GM23248 (cell line): Measurements from ENCODE around the gene TRPV3. TPM values are rescaled to one million over a fixed set of nuclear protein-coding genes. Genes with fewer than 3 reads are reported as not detected.

Source experiments
- DNase-seq: peaks from one replicate; pipeline ENCODE4 v3.0.0-alpha.2; 2015
- H2AFZ ChIP-seq: fragments of 200-600 bp; sonication (generic); 2 replicates; pipeline ENCODE4 v1.6.1; 2016; ENCODE audit warnings: antibody characterized with exemption
- H3F3A ChIP-seq: fragments of 200-600 bp; sonication (generic); 2 replicates; pipeline ENCODE4 v1.6.1; 2016; ENCODE audit warnings: mild to moderate bottlenecking, antibody characterized with exemption, mixed run types; ENCODE audit not compliant: insufficient read depth
- H3K27ac ChIP-seq: fragments of 200-600 bp; sonication (generic); 2 replicates; pipeline ENCODE4 v1.5.1; 2016; ENCODE audit warnings: mild to moderate bottlenecking
- H3K27me3 ChIP-seq: fragments of 200-600 bp; sonication (generic); replicated peaks from 2 replicates; pipeline ENCODE4 v1.6.1; 2016; ENCODE audit warnings: mild to moderate bottlenecking; ENCODE audit not compliant: insufficient read depth
- H3K36me3 ChIP-seq: fragments of 200-600 bp; sonication (generic); 2 replicates; pipeline ENCODE4 v1.6.1; 2016; ENCODE audit warnings: low read depth, mild to moderate bottlenecking
- H3K4me1 ChIP-seq: fragments of 200-600 bp; sonication (generic); 2 replicates; pipeline ENCODE4 v1.6.1; 2016; ENCODE audit warnings: mild to moderate bottlenecking; ENCODE audit not compliant: insufficient read depth
- H3K4me2 ChIP-seq: fragments of 200-600 bp; sonication (generic); one replicate; pipeline ENCODE4 v1.6.1; 2016; ENCODE audit warnings: mild to moderate bottlenecking; ENCODE audit not compliant: unreplicated experiment
- H3K4me3 ChIP-seq: fragments of 200-600 bp; sonication (generic); 2 replicates; pipeline ENCODE4 v1.5.1; 2016; ENCODE audit warnings: mild to moderate bottlenecking
- H3K79me2 ChIP-seq: fragments of 200-600 bp; sonication (generic); 2 replicates; pipeline ENCODE4 v1.6.1; 2016; ENCODE audit warnings: mild to moderate bottlenecking; ENCODE audit not compliant: insufficient read depth
- H3K9ac ChIP-seq: fragments of 200-600 bp; sonication (generic); 2 replicates; pipeline ENCODE4 v1.6.1; 2016; ENCODE audit warnings: mild to moderate bottlenecking
- H3K9me2 ChIP-seq: fragments of 200-600 bp; sonication (generic); 2 replicates; pipeline ENCODE4 v1.6.1; 2016; ENCODE audit warnings: mixed run types, mild to moderate bottlenecking, moderate library complexity; ENCODE audit not compliant: insufficient read depth
- H3K9me3 ChIP-seq: fragments of 200-600 bp; sonication (generic); one replicate; pipeline ENCODE4 v1.6.1; 2017; ENCODE audit warnings: low read depth
- H4K20me1 ChIP-seq: fragments of 200-600 bp; sonication (generic); 2 replicates; pipeline ENCODE4 v1.6.0; 2016; ENCODE audit not compliant: insufficient read depth
- EZH2 ChIP-seq: fragments of 200-600 bp; sonication (generic); IDR thresholded peaks from 2 replicates; pipeline ENCODE4 v1.6.1; 2018; ENCODE audit warnings: antibody characterized with exemption, mild to moderate bottlenecking; ENCODE audit not compliant: insufficient read depth, poor library complexity, severe bottlenecking
- EZH2phosphoT487 ChIP-seq: fragments of 200-600 bp; sonication (generic); IDR thresholded peaks from 2 replicates; pipeline ENCODE4 v1.6.1; 2018; ENCODE audit warnings: antibody characterized with exemption, moderate library complexity, mild to moderate bottlenecking, low read depth; ENCODE audit not compliant: insufficient read depth
- WGBS, 2 experiments: methylation state at CpG; one replicate each; pipeline ENCODE4 v1.1.6; 2015 to 2017; ENCODE audit warnings: low lambda C conversion rate in 2 of 2, low coverage in 1 of 2; ENCODE audit errors: missing lambda C conversion rate in 2 of 2; 5-methylcytosine and 5-hydroxymethylcytosine counted together
- in situ Hi-C: fragments of 300-500 bp; cut with MboI; formaldehyde crosslinking; loops from 2 replicates; pipeline ENCODE4 v1.15.0; 2020
- polyA plus RNA-seq: library from polyadenylated mRNA; unstranded; fragments of >200 nt; fragmentation: Nextera tagmentation; extraction: Ambion mirVana; gene quantifications from 2 replicates; pipeline ENCODE4 v1.2.1, GENCODE V29; 2016
- total RNA-seq: library from RNA; depleted of rRNA; stranded (reverse); fragments of >200 nt; shearing (Covaris generic); gene quantifications from 2 replicates; pipeline ENCODE4 v1.2.3, GENCODE V29; 2014; rRNA removed

TRPV3 gene
- total RNA-seq (0.89 and 1.1 TPM in 2 replicates), polyA plus RNA-seq (0.35 and 0.41 TPM in 2 replicates)

GRCh38 chr17:3557768-3558583, at the start of gene TRPV3:
TSS of gene TRPV3 (minus strand) at chr17:3557812. CDS start at chr17:3554850, 2,962 bp downstream.
- WGBS, 2 experiments, result 57 to 72% methylated on average over 17 to 23 of the region's 23 CpGs
- in situ Hi-C loops, result no loop called here
- Histone ChIP-seq H3K9ac (no peak within 1 kb of the TSS), H3K79me2 (no peaks in the 10 kb centered on the region), H3K9me3 (no peaks in the 10 kb centered on the region), H3K27me3 (no peaks in the 10 kb centered on the region), H3F3A (no peaks in the 10 kb centered on the region), H2AFZ (no peak within 1 kb of the TSS), H3K9me2 (no peaks in the 10 kb centered on the region), H3K27ac (no peak within 1 kb of the TSS), H3K4me1 (0 out of 2 replicates have a peak, but pooled peaks cover 3% of the 10 kb centered on the region), H3K36me3 (no peaks in the 10 kb centered on the region), H3K4me3 (no peak within 1 kb of the TSS), H3K4me2 (no peak within 1 kb of the TSS), H4K20me1 (no peaks in the 10 kb centered on the region)
- no peak for TF ChIP-seq EZH2
- TF ChIP-seq EZH2phosphoT487, result no peak
- peak; percentile 72 for DNase-seq

GRCh38 chr17:3603870-3604259, 46.3 kb upstream of the TRPV3 start:
- H3K9ac ChIP-seq, result no peak overlapping the region
- no peaks in the 10 kb centered on the region for H3K27me3 ChIP-seq
- no peak overlapping the region for H3K4me2 ChIP-seq
- WGBS, 2 experiments, result 68 to 72% methylated on average over 4 of the region's 4 CpGs
- in situ Hi-C loops, result no loop called here
- no peaks in the 10 kb centered on the region for H3K9me2 ChIP-seq
- no peak overlapping the region for H3K27ac ChIP-seq
- H3K4me1 ChIP-seq, result no peaks in the 10 kb centered on the region
- H3F3A ChIP-seq, result peaks cover 8% of the 10 kb centered on the region; the same call in 1 of the 2 replicates
- no peaks in the 10 kb centered on the region for H3K36me3 ChIP-seq
- H4K20me1 ChIP-seq, result no peaks in the 10 kb centered on the region
- no peak overlapping the region for H3K4me3 ChIP-seq
- H3K79me2 ChIP-seq, result no peaks in the 10 kb centered on the region
- no peaks in the 10 kb centered on the region for H3K9me3 ChIP-seq
- H2AFZ ChIP-seq, result no peak overlapping the region
- DNase-seq, result no peak
- TF ChIP-seq EZH2phosphoT487, result no peak
- no peak for TF ChIP-seq EZH2

GRCh38 chr17:3603119-3603869, 45.7 kb upstream of the TRPV3 start:
- TF ChIP-seq EZH2, result no peak
- no peak for TF ChIP-seq EZH2phosphoT487
- WGBS, 2 experiments, result 74 to 75% methylated on average over 17 of the region's 17 CpGs

GRCh38 chr17:3602499-3602898, 44.9 kb upstream of the TRPV3 start:
- Histone ChIP-seq H2AFZ (no peak overlapping the region), H3K9me3 (no peaks in the 10 kb centered on the region), H3K9me2 (no peaks in the 10 kb centered on the region), H4K20me1 (no peaks in the 10 kb centered on the region), H3K36me3 (no peaks in the 10 kb centered on the region), H3K27ac (no peak overlapping the region), H3K79me2 (no peaks in the 10 kb centered on the region), H3K4me2 (no peak overlapping the region), H3F3A (peaks cover 8% of the 10 kb centered on the region; the same call in 1 of the 2 replicates), H3K27me3 (no peaks in the 10 kb centered on the region), H3K4me1 (no peaks in the 10 kb centered on the region), H3K4me3 (no peak overlapping the region), H3K9ac (no peak overlapping the region)
- DNase-seq, result peak; percentile 27
- TF ChIP-seq EZH2 (no peak), EZH2phosphoT487 (no peak)
- in situ Hi-C loops, result no loop called here
- WGBS, 2 experiments, result 88 to 92% methylated on average over 15 to 16 of the region's 16 CpGs

More at GRCh38 chr17:3603119-3603869, 45.7 kb upstream of the TRPV3 start:
- Histone ChIP-seq H3K27ac (no peak overlapping the region), H3K4me2 (no peak overlapping the region), H3K9ac (no peak overlapping the region), H2AFZ (no peak overlapping the region), H3K27me3 (no peaks in the 10 kb centered on the region), H3K4me3 (no peak overlapping the region), H3K9me3 (no peaks in the 10 kb centered on the region), H4K20me1 (no peaks in the 10 kb centered on the region), H3K36me3 (no peaks in the 10 kb centered on the region), H3K79me2 (no peaks in the 10 kb centered on the region), H3K4me1 (no peaks in the 10 kb centered on the region), H3K9me2 (no peaks in the 10 kb centered on the region), H3F3A (peaks cover 8% of the 10 kb centered on the region; the same call in 1 of the 2 replicates)
- DNase-seq, result peak; percentile 92
- in situ Hi-C loops, result no loop called here
